Iris pigment epithelial cell (primary cell): Measurements from ENCODE around the gene PHF20.
"Not testable (repeated sequence)": the region's sequence is repeated elsewhere in the genome, so short reads cannot be mapped to it uniquely, and the experiment has no call there.

Experiments used
- DNase-seq: peaks from one replicate; pipeline ENCODE4 v3.0.0-alpha.2; 2011; ENCODE audit warnings: low read depth

Gene PHF20

GRCh38 chr20:35920523-35920922 is 148.7 kb downstream of the PHF20 start:
- DNase-seq: no peak

GRCh38 chr20:35929301-35929700 is 157.5 kb downstream of the PHF20 start:
- DNase-seq: no peak

GRCh38 chr20:35934050-35934449 is 162.2 kb downstream of the PHF20 start:
- no peak for DNase-seq

GRCh38 chr20:35939264-35939663 is 167.4 kb downstream of the PHF20 start:
- no peak for DNase-seq

GRCh38 chr20:35941620-35942019 is 169.8 kb downstream of the PHF20 start:
- no peak for DNase-seq

GRCh38 chr20:35942243-35942642 is 170.4 kb downstream of the PHF20 start:
- DNase-seq: no peak

GRCh38 chr20:35947489-35947888 is 175.7 kb downstream of the PHF20 start:
- peak; percentile 33 for DNase-seq

- DNase-seq: no peak
Observed at GRCh38 chr20:35947907-35948306, 176.1 kb downstream of the PHF20 start.

- no peak for DNase-seq
Observed at GRCh38 chr20:35950093-35950492, 178.3 kb downstream of the PHF20 start.

- not testable (repeated sequence) for DNase-seq
Observed at GRCh38 chr20:35952080-35952479, 180.3 kb downstream of the PHF20 start.

- peak; percentile 50 for DNase-seq
Observed at GRCh38 chr20:35952480-35953386, 180.9 kb downstream of the PHF20 start.

GRCh38 chr20:35953387-35954199 is 181.8 kb downstream of the PHF20 start:
- peak; percentile 54 for DNase-seq

- DNase-seq: peak; percentile 97
Observed at GRCh38 chr20:35954200-35954906, 182.5 kb downstream of the PHF20 start, which contains the start of gene SCAND1. SCAND1 (minus strand) TSS chr20:35954502; CDS start chr20:35954284, 218 bp downstream.

GRCh38 chr20:35954907-35955251 is 183.1 kb downstream of the PHF20 start:
- peak; percentile 54 for DNase-seq

- DNase-seq: no peak
Observed at GRCh38 chr20:35956616-35957015, 184.8 kb downstream of the PHF20 start.

- DNase-seq: not testable (repeated sequence)
Observed at GRCh38 chr20:35959291-35959690, 187.5 kb downstream of the PHF20 start.

GRCh38 chr20:35963878-35964277 is 192.1 kb downstream of the PHF20 start:
- no peak for DNase-seq

- no peak for DNase-seq
Observed at GRCh38 chr20:35967979-35968640, 196.3 kb downstream of the PHF20 start, which contains the start of gene CNBD2. CNBD2 (plus strand) TSS chr20:35968590; CDS start chr20:35968763, 173 bp downstream.

- no peak for DNase-seq
Observed at GRCh38 chr20:35968930-35969329, 197.1 kb downstream of the PHF20 start.

GRCh38 chr20:35971981-35972380 is 200.2 kb downstream of the PHF20 start:
- no peak for DNase-seq

- no peak for DNase-seq
Observed at GRCh38 chr20:35972462-35972861, 200.6 kb downstream of the PHF20 start.

GRCh38 chr20:35974256-35974655 is 202.4 kb downstream of the PHF20 start:
- DNase-seq: no peak
